Adrenal gland (tissue), 5 donors: ENCODE data around the gene SMPX.

Source experiments
- CTCF ChIP-seq, 6 experiments: fragments of 450-650 bp in 4 of 6; fragments of 200-600 bp in 2 of 6; sonication (generic) in 1 of 6; IDR thresholded peaks; 1 replicate in 5 of 6; 2 replicates in 1 of 6; pipeline versions ENCODE4 v1.5.1 to v1.8.0; 2016 to 2021; ENCODE audit warnings: antibody characterized with exemption in 6 of 6, mild to moderate bottlenecking in 2 of 6, moderate library complexity in 1 of 6
- POLR2A ChIP-seq, 2 donors: fragments of 450-650 bp; IDR thresholded peaks; one replicate each; pipeline ENCODE4 v1.6.1; 2017; ENCODE audit warnings: antibody characterized with exemption in 2 of 2, mild to moderate bottlenecking in 2 of 2, moderate library complexity in 1 of 2
- donor health status: DM: no; HTN: no; CAD: no.

- TF ChIP-seq POLR2A (IDR thresholded peaks at IDR 0.05) (no peak), CTCF (IDR thresholded peaks at IDR 0.05) (no peak)
Observed at GRCh38 chrX:21660156-21660555, 97.8 kb downstream of the SMPX start.
